Activated CD4-positive, alpha-beta T cell treated with anti-CD3 and anti-CD28 coated beads, Interleukin-2, amount 50 U/mL, for 24 hours (primary cell): ENCODE measurements around the gene PTK7.

Experiments
- DNase-seq, 2 donors: peaks; one replicate each; pipeline ENCODE4 v3.0.0-alpha.2; 2020; ENCODE audit warnings: low read depth in 1 of 2, low spot score in 1 of 2

Gene PTK7

DNA sequence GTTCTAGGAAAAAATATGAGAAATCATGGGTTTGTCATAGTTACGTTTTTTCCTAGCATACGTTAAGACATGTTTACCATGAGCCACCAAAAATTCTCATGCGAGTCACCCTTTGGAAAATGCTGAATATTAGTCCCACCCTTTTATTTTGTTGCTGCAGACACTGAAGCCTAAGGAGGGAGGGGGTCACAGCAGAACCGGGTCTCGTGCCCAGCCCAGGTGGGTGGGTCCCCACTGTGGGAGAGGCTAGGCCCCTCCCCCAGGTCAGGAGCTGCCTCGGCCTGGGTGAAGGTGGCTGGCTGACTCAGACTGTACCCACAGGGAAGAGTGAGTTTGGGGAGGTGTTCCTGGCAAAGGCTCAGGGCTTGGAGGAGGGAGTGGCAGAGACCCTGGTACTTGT, 68.8 kb downstream of the PTK7 start:
- DNase-seq: no peak

DNA sequence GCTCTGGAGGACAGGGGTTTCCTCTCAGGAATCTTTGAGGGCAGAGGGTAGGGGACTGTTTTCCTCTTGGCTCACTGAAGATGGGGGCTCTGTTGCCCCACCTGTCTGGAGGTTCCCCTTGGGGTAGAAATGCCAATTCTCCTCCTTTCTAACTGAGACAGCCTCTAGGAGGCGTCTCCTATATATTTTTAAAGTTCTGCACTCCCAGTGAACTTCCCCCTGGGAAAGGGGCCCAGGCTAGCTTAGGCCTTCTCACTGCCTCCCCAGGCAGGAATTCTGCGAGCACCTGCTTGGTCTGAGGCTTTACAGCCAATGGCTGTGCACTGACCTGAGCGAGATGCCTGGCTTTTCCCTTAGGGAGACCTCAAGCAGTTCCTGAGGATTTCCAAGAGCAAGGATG, 70.1 kb downstream of the PTK7 start:
- no peak for DNase-seq

DNA sequence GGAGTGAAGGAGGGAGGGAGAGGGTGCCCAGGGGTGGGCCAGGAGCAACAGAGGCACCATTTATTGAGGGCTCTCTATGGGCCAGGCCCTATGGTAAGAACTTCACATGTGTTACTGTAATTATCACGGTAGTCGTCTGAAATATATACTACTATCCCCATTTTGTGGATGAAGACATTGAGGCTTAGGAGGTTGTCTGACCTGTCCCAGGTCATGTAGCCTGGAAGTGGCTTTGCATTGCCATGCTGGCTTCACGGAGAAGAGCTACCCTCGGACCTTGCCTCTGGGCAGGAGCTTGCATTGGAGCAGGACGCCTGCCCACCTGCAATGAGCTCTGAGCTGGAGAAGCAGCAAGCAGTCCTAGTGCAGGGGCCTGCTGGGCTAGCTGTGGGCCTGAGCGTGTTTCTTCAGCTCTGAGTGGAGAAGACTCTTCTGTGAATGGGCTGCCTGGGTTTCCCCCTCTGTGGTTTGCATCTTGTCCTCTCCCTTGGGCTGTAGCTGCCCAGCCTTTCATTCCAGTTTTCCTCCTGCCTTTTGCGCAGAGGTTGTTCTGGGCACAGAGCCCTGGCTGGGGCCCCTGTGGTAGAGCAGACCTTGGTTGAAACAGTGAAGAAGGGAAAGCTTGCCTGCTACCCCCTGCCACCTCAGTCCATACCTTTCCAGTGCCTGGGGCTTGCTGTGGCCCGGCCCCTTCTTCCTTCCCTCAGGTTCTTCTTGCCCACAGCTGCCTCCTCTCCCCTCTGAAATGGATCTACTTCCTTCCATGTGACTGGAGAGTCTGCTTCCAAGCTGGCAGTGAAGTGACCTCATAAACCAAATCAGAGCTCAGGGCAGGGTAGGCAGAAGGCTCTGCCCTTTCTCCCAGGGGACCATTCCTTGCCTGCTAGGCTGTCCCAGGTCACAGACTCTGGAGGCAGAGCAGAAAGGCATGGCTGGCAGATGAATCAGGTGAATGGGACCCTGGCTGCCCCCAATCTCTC, 70.9 kb downstream of the PTK7 start:
- no peak for DNase-seq

DNA sequence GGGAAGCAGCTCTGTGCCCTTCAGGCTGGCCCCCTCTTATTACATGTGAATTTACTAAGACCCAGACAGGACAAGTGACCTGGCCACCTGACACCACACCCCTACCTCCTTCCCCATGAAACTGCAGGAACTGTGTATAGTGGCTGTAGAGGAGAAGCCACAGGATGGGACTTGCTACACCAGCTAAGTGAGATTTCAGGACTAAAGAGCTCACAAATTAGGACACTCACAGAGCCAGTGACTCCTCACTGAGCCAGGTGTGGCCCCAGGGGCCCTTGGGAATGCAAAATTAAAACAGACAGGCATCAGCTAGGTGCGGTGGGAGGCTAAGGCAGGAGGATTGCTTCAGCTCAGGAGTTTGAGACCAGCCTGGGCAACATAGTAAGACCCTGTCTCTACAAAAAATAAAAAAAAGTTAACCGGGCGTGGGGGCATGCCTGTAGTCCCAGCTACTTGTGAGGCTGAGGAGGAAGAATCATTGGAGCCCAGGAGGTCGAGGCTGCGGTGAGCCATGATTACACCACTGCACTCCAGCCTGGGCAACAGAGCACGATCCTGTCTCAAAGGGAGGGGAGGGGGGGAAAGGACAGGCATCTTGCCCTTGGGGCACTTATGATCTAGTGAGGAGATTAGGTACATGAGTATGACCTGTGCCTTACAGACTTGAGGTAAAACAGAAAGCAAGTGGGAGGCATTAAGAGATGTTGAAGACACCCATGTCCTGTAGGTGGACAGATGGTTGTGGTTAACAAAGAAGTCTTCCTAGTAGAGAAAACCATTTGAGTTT, 71.8 kb downstream of the PTK7 start:
- DNase-seq: no peak

GRCh38 chr6:43149265-43149664, 73.2 kb downstream of the PTK7 start:
- DNase-seq: no peak

DNA sequence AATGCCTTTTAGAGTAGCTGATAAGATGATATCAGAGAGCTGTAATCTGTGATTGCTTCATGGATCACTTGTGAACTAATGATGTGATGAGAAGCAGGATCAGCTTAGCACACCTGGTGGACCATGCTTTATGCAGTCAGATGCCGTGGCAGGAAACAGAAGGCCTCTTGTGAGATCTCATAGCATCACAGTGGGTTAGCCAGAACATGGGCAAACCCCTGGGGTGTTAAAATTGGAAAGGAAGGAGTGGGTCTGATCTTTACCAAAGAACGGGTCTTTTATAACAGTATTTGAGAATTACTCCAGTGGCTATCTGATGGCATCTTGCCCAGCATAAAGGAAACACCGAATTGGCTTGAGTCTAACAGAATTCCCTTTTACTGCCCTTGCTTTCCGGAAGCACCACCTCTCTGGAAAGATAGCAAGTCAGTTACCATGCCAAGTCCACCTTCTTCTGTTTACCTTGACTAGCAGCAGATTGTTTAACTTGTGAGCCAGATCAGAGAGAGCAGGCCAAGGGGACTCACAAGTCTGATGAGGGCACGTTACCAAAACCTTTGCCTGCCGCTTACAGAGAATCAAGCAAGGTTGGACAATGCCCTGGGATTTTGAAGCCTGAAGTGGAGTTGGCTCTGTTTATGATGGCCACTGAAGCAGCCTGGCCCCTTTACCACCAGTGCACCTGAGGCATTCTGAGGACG, 74.1 kb downstream of the PTK7 start:
- DNase-seq: no peak

GRCh38 chr6:43159599-43159998, 83.5 kb downstream of the PTK7 start:
- DNase-seq: no peak

- no peak for DNase-seq
Observed at GRCh38 chr6:43163899-43164298, 87.8 kb downstream of the PTK7 start.

- DNase-seq: no peak
Observed at GRCh38 chr6:43170417-43170930, 94.4 kb downstream of the PTK7 start.

GRCh38 chr6:43170931-43171706, 95.0 kb downstream of the PTK7 start, which contains the start of gene SRF:
TSS of gene SRF (plus strand) at chr6:43171269. CDS start at chr6:43171657, 388 bp downstream.
- peak; percentile 93 to 99 for DNase-seq

- peak in 1 of 2 donors; percentile 24 for DNase-seq
Observed at GRCh38 chr6:43171707-43172103, 95.6 kb downstream of the PTK7 start.

- DNase-seq: peak; percentile 17 to 36
Observed at GRCh38 chr6:43172104-43173007, 96.2 kb downstream of the PTK7 start.

- DNase-seq: no peak
Observed at GRCh38 chr6:43173591-43174262, 97.6 kb downstream of the PTK7 start.

GRCh38 chr6:43174263-43175112, 98.4 kb downstream of the PTK7 start:
- peak; percentile 72 to 91 for DNase-seq

DNA sequence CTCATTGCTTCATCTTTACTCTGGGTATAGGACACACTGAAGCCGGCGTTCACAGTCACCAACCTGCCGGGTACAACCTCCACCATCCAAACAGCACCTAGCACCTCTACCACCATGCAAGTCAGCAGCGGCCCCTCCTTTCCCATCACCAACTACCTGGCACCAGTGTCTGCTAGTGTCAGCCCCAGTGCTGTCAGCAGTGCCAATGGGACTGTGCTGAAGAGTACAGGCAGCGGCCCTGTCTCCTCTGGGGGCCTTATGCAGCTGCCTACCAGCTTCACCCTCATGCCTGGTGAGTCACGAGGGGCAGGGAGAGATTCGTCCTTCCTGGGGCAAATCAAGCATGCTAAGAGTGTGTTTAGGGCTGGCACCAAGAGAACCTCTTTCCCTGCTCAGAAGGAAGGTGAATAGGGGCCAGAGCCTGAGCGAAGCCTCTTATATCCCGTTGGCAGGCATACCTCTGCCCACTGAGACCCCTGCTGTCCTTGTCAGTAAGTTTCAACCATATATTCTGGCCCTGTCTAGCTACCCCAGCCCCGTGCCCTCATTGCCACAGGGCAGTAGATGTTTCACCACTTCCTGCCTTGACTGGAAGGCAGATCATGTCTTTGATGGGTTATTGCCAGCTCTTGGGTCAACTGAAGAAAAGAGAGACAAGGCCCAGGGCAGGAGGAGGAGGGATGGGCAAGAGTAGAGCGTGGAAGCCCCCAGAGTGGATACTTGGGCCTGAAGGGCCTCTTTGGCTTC, 99.7 kb downstream of the PTK7 start:
- no peak for DNase-seq

DNA sequence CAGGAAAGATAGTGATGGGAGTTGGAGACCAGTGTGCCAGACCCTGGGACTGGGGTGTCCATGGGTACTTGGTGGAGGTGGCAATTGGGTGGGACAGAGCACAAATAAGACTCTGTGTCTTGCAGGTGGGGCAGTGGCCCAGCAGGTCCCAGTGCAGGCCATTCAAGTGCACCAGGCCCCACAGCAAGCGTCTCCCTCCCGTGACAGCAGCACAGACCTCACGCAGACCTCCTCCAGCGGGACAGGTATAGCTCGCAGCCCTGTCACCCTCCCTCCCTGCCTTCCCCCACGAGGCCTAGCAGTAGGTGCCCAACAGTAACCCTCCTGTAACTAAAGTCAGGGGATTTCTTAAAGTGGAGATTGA, 100.3 kb downstream of the PTK7 start:
- DNase-seq: no peak

DNA sequence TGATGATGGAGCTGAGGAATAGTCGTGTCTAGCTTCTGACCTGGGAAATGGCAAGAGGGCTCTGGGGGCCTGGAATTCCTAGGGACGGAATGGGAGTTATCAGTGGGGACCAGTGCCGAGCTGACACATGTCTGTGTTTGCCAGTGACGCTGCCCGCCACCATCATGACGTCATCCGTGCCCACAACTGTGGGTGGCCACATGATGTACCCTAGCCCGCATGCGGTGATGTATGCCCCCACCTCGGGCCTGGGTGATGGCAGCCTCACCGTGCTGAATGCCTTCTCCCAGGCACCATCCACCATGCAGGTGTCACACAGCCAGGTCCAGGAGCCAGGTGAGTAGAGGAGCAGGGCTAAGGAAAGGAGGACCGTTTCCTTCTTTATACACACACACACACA, 102.0 kb downstream of the PTK7 start:
- DNase-seq: no peak
